HCT116 (cell line): ENCODE data around the gene RPN1.

ENCODE experiments used
- EGR1 ChIP-seq: IDR thresholded peaks from 2 replicates; pipeline ENCODE4 v1.6.1; 2012; ENCODE audit warnings: low read depth
- EZH2 ChIP-seq: fragments of 200-600 bp; sonication (generic); IDR thresholded peaks from 2 replicates; pipeline ENCODE4 v1.6.1; 2017; ENCODE audit warnings: antibody characterized with exemption, mixed run types
- POLR2AphosphoS5 ChIP-seq: IDR thresholded peaks from 2 replicates; pipeline ENCODE4 v1.6.1; 2011; ENCODE audit warnings: mild to moderate bottlenecking, low read depth, low read length, moderate library complexity
- YY1 ChIP-seq: IDR thresholded peaks from 2 replicates; pipeline ENCODE4 v1.6.1; 2011; ENCODE audit warnings: low read length, low read depth, moderate library complexity, mild to moderate bottlenecking; ENCODE audit not compliant: insufficient replicate concordance; ENCODE audit errors: extremely low read depth
- TF ChIP-seq, protein P1 (sequence below), 3 experiments: fragments of 200-600 bp in 1 of 3; sonication (generic) in 1 of 3; IDR thresholded peaks in 2 of 3; conservative IDR thresholded peaks in 1 of 3; 2 replicates each; pipeline ENCODE4 v1.5.1; 2012 to 2017; ENCODE audit warnings: low read depth in 2 of 3, low read length in 2 of 3, antibody characterized with exemption in 1 of 3, borderline replicate concordance in 1 of 3, control low read depth in 1 of 3, mild to moderate bottlenecking in 1 of 3, mixed read lengths in 1 of 3, mixed run types in 1 of 3, moderate library complexity in 1 of 3; ENCODE audit not compliant: insufficient read depth in 1 of 3

GRCh38 chr3:128575777-128576176 lies 74.8 kb downstream of the RPN1 start:
- TF ChIP-seq, protein P1, sequence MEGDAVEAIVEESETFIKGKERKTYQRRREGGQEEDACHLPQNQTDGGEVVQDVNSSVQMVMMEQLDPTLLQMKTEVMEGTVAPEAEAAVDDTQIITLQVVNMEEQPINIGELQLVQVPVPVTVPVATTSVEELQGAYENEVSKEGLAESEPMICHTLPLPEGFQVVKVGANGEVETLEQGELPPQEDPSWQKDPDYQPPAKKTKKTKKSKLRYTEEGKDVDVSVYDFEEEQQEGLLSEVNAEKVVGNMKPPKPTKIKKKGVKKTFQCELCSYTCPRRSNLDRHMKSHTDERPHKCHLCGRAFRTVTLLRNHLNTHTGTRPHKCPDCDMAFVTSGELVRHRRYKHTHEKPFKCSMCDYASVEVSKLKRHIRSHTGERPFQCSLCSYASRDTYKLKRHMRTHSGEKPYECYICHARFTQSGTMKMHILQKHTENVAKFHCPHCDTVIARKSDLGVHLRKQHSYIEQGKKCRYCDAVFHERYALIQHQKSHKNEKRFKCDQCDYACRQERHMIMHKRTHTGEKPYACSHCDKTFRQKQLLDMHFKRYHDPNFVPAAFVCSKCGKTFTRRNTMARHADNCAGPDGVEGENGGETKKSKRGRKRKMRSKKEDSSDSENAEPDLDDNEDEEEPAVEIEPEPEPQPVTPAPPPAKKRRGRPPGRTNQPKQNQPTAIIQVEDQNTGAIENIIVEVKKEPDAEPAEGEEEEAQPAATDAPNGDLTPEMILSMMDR (IDR thresholded peaks at IDR 0.05 in 2 of 3, conservative IDR thresholded peaks at IDR 0.05 in 1 of 3; ENCODE audit: borderline replicate concordance in 1 of 3, insufficient read depth in 1 of 3, low read depth in 2 of 3, low read length in 2 of 3): no peak
- no peak for TF ChIP-seq YY1
- no peak for TF ChIP-seq EZH2
- no peak for TF ChIP-seq EGR1
- no peak for TF ChIP-seq POLR2AphosphoS5
